ENCODE results near the gene ATP11A. TPM values are rescaled to one million over a fixed set of nuclear protein-coding genes. Genes with fewer than 3 reads are reported as not detected.

The ATP11A gene
- total RNA-seq (2014; rRNA removed; shearing (Covaris generic)) = 14.4 and 14.9 TPM in 2 replicates
- polyA plus RNA-seq (2015; cell fraction: cytosol; rRNA removed) = 67.8 and 104 TPM in 2 replicates
- polyA plus RNA-seq (2015; cell fraction: nucleus; rRNA removed) = 111 and 156 TPM in 2 replicates

- DNase-seq (ENCODE audit: low read depth, low spot score) = peak; percentile 86
- in situ Hi-C loops (cut with HindIII; ENCODE audit: low pct_unique_long_range_greater_than_20kb, low sequenced_read_pairs) = no loop called here
Measured at GRCh38 chr13:112689303-112690245, at the start of gene ATP11A. TSS of gene ATP11A (plus strand) at chr13:112690038. CDS start at chr13:112690417, 379 bp downstream.

GRCh38 chr13:112641456-112642089, 48.3 kb upstream of the ATP11A start:
- in situ Hi-C loops (cut with HindIII; ENCODE audit: low pct_unique_long_range_greater_than_20kb, low sequenced_read_pairs) = no loop called here
- DNase-seq (ENCODE audit: low read depth, low spot score) = no peak

GRCh38 chr13:112642090-112642460, 47.8 kb upstream of the ATP11A start:
- DNase-seq (ENCODE audit: low read depth, low spot score) = no peak

GRCh38 chr13:112643759-112644459, 45.9 kb upstream of the ATP11A start:
- DNase-seq (ENCODE audit: low read depth, low spot score) = no peak
- in situ Hi-C loops (cut with HindIII; ENCODE audit: low pct_unique_long_range_greater_than_20kb, low sequenced_read_pairs) = no loop called here

More at GRCh38 chr13:112642090-112642460, 47.8 kb upstream of the ATP11A start:
- in situ Hi-C loops (cut with HindIII; ENCODE audit: low pct_unique_long_range_greater_than_20kb, low sequenced_read_pairs) = no loop called here

- DNase-seq (ENCODE audit: low read depth, low spot score) = no peak
- in situ Hi-C loops (cut with HindIII; ENCODE audit: low pct_unique_long_range_greater_than_20kb, low sequenced_read_pairs) = no loop called here
Measured at GRCh38 chr13:112645327-112645914, 44.4 kb upstream of the ATP11A start.

GRCh38 chr13:112647256-112647655, 42.6 kb upstream of the ATP11A start:
- DNase-seq (ENCODE audit: low read depth, low spot score) = no peak
- in situ Hi-C loops (cut with HindIII; ENCODE audit: low pct_unique_long_range_greater_than_20kb, low sequenced_read_pairs) = no loop called here

GRCh38 chr13:112648101-112648500, 41.7 kb upstream of the ATP11A start:
- in situ Hi-C loops (cut with HindIII; ENCODE audit: low pct_unique_long_range_greater_than_20kb, low sequenced_read_pairs) = no loop called here

GRCh38 chr13:112648966-112649690, 40.7 kb upstream of the ATP11A start:
- no peak for DNase-seq (ENCODE audit: low read depth, low spot score)
- in situ Hi-C loops (cut with HindIII; ENCODE audit: low pct_unique_long_range_greater_than_20kb, low sequenced_read_pairs) = no loop called here

More at GRCh38 chr13:112648101-112648500, 41.7 kb upstream of the ATP11A start:
- DNase-seq (ENCODE audit: low read depth, low spot score) = no peak

- no peak for DNase-seq (ENCODE audit: low read depth, low spot score)
- in situ Hi-C loops (cut with HindIII; ENCODE audit: low pct_unique_long_range_greater_than_20kb, low sequenced_read_pairs) = no loop called here
Measured at GRCh38 chr13:112651311-112651710, 38.5 kb upstream of the ATP11A start.

- in situ Hi-C loops (cut with HindIII; ENCODE audit: low pct_unique_long_range_greater_than_20kb, low sequenced_read_pairs) = no loop called here
- DNase-seq (ENCODE audit: low read depth, low spot score) = no peak
Measured at GRCh38 chr13:112651750-112652511, 37.9 kb upstream of the ATP11A start.

GRCh38 chr13:112652512-112653070, 37.2 kb upstream of the ATP11A start:
- no peak for DNase-seq (ENCODE audit: low read depth, low spot score)
- in situ Hi-C loops (cut with HindIII; ENCODE audit: low pct_unique_long_range_greater_than_20kb, low sequenced_read_pairs) = no loop called here

- in situ Hi-C loops (cut with HindIII; ENCODE audit: low pct_unique_long_range_greater_than_20kb, low sequenced_read_pairs) = no loop called here
- DNase-seq (ENCODE audit: low read depth, low spot score) = no peak
Measured at GRCh38 chr13:112653071-112653470, 36.8 kb upstream of the ATP11A start.

- in situ Hi-C loops (cut with HindIII; ENCODE audit: low pct_unique_long_range_greater_than_20kb, low sequenced_read_pairs) = no loop called here
- DNase-seq (ENCODE audit: low read depth, low spot score) = no peak
Measured at GRCh38 chr13:112655913-112656312, 33.9 kb upstream of the ATP11A start.

- in situ Hi-C loops (cut with HindIII; ENCODE audit: low pct_unique_long_range_greater_than_20kb, low sequenced_read_pairs) = no loop called here
- DNase-seq (ENCODE audit: low read depth, low spot score) = no peak
Measured at GRCh38 chr13:112657850-112658445, 31.9 kb upstream of the ATP11A start.

- in situ Hi-C loops (cut with HindIII; ENCODE audit: low pct_unique_long_range_greater_than_20kb, low sequenced_read_pairs) = no loop called here
Measured at GRCh38 chr13:112658808-112659207, 31.0 kb upstream of the ATP11A start.

GRCh38 chr13:112661291-112661690, 28.5 kb upstream of the ATP11A start:
- in situ Hi-C loops (cut with HindIII; ENCODE audit: low pct_unique_long_range_greater_than_20kb, low sequenced_read_pairs) = no loop called here
- DNase-seq (ENCODE audit: low read depth, low spot score) = no peak

More at GRCh38 chr13:112658808-112659207, 31.0 kb upstream of the ATP11A start:
- DNase-seq (ENCODE audit: low read depth, low spot score) = no peak
